AG09309 (cell line): ENCODE results near the gene WRAP73.

Source experiments
- DNase-seq: peaks from one replicate; pipeline ENCODE4 v3.0.0-alpha.2; 2010; ENCODE audit warnings: low read depth
- H3K4me3 ChIP-seq: 2 replicates; pipeline ENCODE4 v1.5.1; 2011; ENCODE audit warnings: mild to moderate bottlenecking, low read depth, low read length, moderate library complexity; ENCODE audit not compliant: control insufficient read depth
- CTCF ChIP-seq: IDR thresholded peaks from 2 replicates; pipeline ENCODE4 v1.5.1; 2011; ENCODE audit warnings: mild to moderate bottlenecking, low read depth, low read length, inconsistent platforms; ENCODE audit not compliant: insufficient read depth, control insufficient read depth; ENCODE audit errors: missing control alignments

WRAP73 gene

GRCh38 chr1:3656450-3657095 lies 6.7 kb upstream of the WRAP73 start:
- no peak for DNase-seq
- no peak for TF ChIP-seq CTCF
- no peak overlapping the region for H3K4me3 ChIP-seq

GRCh38 chr1:3654549-3655281 lies 4.8 kb upstream of the WRAP73 start:
- no peak for DNase-seq
- H3K4me3 ChIP-seq, result no peak overlapping the region
- no peak for TF ChIP-seq CTCF

GRCh38 chr1:3653286-3653618 lies 3.3 kb upstream of the WRAP73 start:
- H3K4me3 ChIP-seq, result no peak overlapping the region
- TF ChIP-seq CTCF, result no peak

DNA sequence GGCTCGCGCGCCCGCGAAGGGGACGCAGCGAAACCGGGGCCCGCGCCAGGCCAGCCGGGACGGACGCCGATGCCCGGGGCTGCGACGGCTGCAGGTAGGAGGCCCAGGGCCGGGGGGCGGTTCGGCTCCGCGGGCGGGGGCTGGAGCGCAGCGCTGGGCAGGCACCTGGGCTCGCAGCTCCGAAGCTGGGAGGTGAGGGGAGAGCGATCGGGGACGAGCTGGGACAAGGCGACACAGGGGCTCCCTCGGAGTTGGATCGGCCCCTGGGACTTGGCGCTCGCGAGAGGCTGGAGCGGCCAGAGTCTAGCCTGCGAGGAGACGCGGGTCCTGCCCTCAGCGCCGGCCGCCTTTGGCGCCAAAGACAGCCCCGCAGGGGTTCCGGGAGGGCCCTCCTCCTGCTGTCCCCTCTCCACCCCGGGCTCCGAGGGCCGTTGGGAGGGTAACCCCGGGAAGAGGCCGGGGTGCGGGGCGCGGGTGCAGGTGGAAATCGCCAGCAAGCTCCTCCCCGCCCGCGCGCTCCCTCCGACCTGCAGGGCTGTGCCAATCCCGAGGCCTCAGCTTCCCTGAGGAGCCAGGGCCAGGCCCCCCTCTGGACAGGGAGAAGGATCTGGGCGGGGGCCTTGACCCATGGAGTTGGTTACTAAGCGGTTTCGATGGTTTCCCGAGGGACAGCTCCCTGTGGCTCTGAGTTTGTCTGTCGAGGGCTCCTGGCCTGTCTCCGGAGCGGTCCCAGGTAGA lies 2.8 kb upstream of the WRAP73 start:
- no peak for DNase-seq
- no peak overlapping the region for H3K4me3 ChIP-seq
- no peak for TF ChIP-seq CTCF

More at GRCh38 chr1:3653286-3653618, 3.3 kb upstream of the WRAP73 start:
- no peak for DNase-seq

GRCh38 chr1:3651930-3652547 lies 2.1 kb upstream of the WRAP73 start, which contains the start of gene TP73:
TP73 (plus strand) TSS chr1:3652516; CDS start chr1:3682366, 29,850 bp downstream.
- no peak for TF ChIP-seq CTCF
- H3K4me3 ChIP-seq, result no peak within 1 kb of the TSS
- no peak for DNase-seq

GRCh38 chr1:3651026-3651929 lies 1.4 kb upstream of the WRAP73 start:
- H3K4me3 ChIP-seq, result no peak overlapping the region
- TF ChIP-seq CTCF, result no peak
- no peak for DNase-seq
